ENCODE measurements around the gene ARHGAP26.

Gene ARHGAP26

DNA sequence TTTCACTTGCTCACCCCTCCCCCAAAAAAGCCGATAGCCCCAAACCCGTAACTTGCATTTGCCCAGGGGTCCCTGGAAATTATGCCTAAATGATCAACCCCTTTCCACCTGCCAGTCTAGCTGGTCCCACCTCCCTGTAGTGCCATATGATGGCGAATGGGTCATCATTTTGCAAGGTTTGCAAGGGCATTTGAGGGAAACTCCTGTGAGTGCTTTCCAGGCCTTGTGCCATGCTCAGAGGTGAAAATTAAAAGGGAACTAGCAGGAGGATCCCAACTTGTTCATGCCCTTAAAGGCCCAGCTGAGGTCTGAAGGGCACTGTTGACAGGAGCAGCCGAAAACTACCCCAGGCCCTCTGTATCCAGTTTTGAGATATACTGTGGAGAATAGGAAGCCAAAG, 440.4 kb downstream of the ARHGAP26 start:
- Histone ChIP-seq H3K4me1 (ENCODE audit: low read depth, poor library complexity, severe bottlenecking) (peaks cover 78% of the 10 kb centered on the region), H3K27ac (no peak overlapping the region), H3K9ac (no peak overlapping the region), H4K20me1 (ENCODE audit: insufficient read depth) (no peaks in the 10 kb centered on the region), H3K36me3 (ENCODE audit: insufficient read depth) (no peaks in the 10 kb centered on the region), H3K4me2 (no peak overlapping the region), H3K79me2 (ENCODE audit: insufficient read depth, low read depth) (no peaks in the 10 kb centered on the region), H3K27me3 (ENCODE audit: insufficient read depth, low read depth) (no peaks in the 10 kb centered on the region), H3K4me3 (IDR thresholded peaks at IDR 0.05; ENCODE audit: insufficient read depth, low read depth, low read length) (no peak overlapping the region), H2AFZ (ENCODE audit: low read depth) (no peak overlapping the region)
- TF ChIP-seq, protein P1, sequence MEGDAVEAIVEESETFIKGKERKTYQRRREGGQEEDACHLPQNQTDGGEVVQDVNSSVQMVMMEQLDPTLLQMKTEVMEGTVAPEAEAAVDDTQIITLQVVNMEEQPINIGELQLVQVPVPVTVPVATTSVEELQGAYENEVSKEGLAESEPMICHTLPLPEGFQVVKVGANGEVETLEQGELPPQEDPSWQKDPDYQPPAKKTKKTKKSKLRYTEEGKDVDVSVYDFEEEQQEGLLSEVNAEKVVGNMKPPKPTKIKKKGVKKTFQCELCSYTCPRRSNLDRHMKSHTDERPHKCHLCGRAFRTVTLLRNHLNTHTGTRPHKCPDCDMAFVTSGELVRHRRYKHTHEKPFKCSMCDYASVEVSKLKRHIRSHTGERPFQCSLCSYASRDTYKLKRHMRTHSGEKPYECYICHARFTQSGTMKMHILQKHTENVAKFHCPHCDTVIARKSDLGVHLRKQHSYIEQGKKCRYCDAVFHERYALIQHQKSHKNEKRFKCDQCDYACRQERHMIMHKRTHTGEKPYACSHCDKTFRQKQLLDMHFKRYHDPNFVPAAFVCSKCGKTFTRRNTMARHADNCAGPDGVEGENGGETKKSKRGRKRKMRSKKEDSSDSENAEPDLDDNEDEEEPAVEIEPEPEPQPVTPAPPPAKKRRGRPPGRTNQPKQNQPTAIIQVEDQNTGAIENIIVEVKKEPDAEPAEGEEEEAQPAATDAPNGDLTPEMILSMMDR (conservative IDR thresholded peaks at IDR 0.05; ENCODE audit: low read depth, low read length) = no peak

DNA sequence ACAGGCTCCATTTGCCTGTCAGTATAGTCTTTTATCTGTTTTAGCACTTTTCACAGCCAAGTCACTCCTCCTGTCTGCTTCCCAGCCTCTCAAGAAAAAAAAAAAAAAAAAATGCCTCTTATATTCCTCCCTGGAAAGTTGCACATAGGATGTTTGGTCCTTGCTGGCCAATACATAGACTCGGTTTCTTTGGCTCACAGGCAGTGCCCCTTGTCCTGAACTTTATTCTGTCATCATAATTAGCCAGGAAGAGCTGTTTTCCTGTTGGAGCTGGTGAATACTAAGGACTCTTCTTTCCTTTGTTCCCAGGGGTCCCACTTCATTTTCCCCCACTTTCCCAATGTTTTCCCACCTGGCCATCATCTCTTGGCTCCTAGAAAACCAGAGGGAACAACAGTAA, 442.1 kb downstream of the ARHGAP26 start:
- no peak overlapping the region for H3K4me3 ChIP-seq (IDR thresholded peaks at IDR 0.05; ENCODE audit: insufficient read depth, low read depth, low read length)
- no peaks in the 10 kb centered on the region for H3K27me3 ChIP-seq (ENCODE audit: insufficient read depth, low read depth)
- TF ChIP-seq, protein P1 (conservative IDR thresholded peaks at IDR 0.05; ENCODE audit: low read depth, low read length) = no peak
- H2AFZ ChIP-seq (ENCODE audit: low read depth) = no peak overlapping the region
- peaks cover 81% of the 10 kb centered on the region for H3K4me1 ChIP-seq (ENCODE audit: low read depth, poor library complexity, severe bottlenecking)
- H3K79me2 ChIP-seq (ENCODE audit: insufficient read depth, low read depth) = no peaks in the 10 kb centered on the region
- peak overlapping the region; percentile 99; the same call in 1 of the 2 replicates for H3K27ac ChIP-seq
- H3K4me2 ChIP-seq = no peak overlapping the region
- H3K9ac ChIP-seq = no peak overlapping the region
- H3K36me3 ChIP-seq (ENCODE audit: insufficient read depth) = no peaks in the 10 kb centered on the region
- H4K20me1 ChIP-seq (ENCODE audit: insufficient read depth) = no peaks in the 10 kb centered on the region

DNA sequence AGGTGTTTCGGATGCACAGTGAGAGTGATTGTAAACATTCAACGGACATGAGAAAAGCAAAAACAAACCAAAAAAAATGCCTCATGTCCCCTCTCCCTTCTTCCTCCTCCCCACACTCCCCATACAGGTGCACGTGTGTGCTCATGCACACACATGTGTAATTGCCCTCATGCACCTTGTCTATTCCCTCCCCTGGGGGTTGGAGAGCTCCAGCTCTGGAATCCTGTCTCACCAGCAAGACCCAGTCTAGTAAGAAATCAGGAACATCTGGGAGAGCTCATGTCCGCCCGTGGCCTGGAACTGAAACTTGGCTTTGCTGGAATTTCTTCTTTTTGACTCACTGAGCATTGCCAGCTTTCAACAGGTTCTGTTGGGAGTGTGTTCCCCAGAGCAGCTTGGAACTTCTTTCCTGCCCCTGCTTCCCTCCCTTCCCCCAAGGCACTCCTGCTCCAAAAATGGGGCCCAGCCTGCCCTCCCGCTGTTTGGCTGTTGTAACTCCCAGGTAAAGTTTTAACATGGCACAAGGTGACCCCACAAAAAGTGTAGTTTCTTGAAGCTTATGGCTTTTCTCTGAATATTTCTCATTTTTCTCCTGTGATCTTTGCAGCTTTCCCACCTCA, 443.2 kb downstream of the ARHGAP26 start:
- Histone ChIP-seq H3K9ac (peak overlapping the region; percentile 81), H3K4me3 (IDR thresholded peaks at IDR 0.05; ENCODE audit: insufficient read depth, low read depth, low read length) (no peak overlapping the region), H2AFZ (ENCODE audit: low read depth) (peak overlapping the region; percentile 56), H3K4me2 (peak overlapping the region; percentile 72), H3K27ac (peak overlapping the region; percentile 99), H3K27me3 (ENCODE audit: insufficient read depth, low read depth) (no peaks in the 10 kb centered on the region), H3K36me3 (ENCODE audit: insufficient read depth) (no peaks in the 10 kb centered on the region), H4K20me1 (ENCODE audit: insufficient read depth) (no peaks in the 10 kb centered on the region), H3K79me2 (ENCODE audit: insufficient read depth, low read depth) (no peaks in the 10 kb centered on the region), H3K4me1 (ENCODE audit: low read depth, poor library complexity, severe bottlenecking) (peaks cover 79% of the 10 kb centered on the region)
- TF ChIP-seq, protein P1 (conservative IDR thresholded peaks at IDR 0.05; ENCODE audit: low read depth, low read length) = no peak

DNA sequence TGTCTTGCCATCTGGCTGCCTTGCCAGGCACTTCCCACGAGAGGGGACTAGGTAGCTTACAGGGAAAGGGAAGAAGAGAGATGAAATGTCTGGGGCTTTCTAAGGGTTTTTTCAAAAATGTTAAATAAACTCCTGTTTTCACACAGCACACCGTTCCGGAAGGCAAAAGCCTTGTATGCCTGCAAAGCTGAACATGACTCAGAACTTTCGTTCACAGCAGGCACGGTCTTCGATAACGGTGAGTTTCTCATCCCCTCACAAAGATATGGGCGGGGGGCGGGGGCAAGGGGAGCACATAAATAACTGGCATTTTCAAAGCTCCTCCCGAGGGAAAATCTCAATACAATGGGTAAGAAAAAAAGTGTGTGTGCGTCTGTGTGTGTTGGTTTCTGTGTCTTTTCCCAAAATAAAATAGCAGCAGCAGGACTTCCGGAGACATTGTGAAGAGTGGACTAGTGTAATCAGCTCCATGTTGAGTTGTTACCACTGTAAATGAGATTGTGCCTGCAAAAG, 443.7 kb downstream of the ARHGAP26 start:
- Histone ChIP-seq H4K20me1 (ENCODE audit: insufficient read depth) (no peaks in the 10 kb centered on the region), H3K4me2 (peak overlapping the region; percentile 72), H2AFZ (ENCODE audit: low read depth) (peak overlapping the region; percentile 56), H3K79me2 (ENCODE audit: insufficient read depth, low read depth) (no peaks in the 10 kb centered on the region), H3K27ac (peak overlapping the region; percentile 99), H3K9ac (peak overlapping the region; percentile 81), H3K27me3 (ENCODE audit: insufficient read depth, low read depth) (no peaks in the 10 kb centered on the region), H3K36me3 (ENCODE audit: insufficient read depth) (no peaks in the 10 kb centered on the region), H3K4me3 (IDR thresholded peaks at IDR 0.05; ENCODE audit: insufficient read depth, low read depth, low read length) (no peak overlapping the region), H3K4me1 (ENCODE audit: low read depth, poor library complexity, severe bottlenecking) (peaks cover 79% of the 10 kb centered on the region)
- TF ChIP-seq, protein P1 (conservative IDR thresholded peaks at IDR 0.05; ENCODE audit: low read depth, low read length) = no peak
